Measurements from ENCODE around the gene SCFD1.

DNA sequence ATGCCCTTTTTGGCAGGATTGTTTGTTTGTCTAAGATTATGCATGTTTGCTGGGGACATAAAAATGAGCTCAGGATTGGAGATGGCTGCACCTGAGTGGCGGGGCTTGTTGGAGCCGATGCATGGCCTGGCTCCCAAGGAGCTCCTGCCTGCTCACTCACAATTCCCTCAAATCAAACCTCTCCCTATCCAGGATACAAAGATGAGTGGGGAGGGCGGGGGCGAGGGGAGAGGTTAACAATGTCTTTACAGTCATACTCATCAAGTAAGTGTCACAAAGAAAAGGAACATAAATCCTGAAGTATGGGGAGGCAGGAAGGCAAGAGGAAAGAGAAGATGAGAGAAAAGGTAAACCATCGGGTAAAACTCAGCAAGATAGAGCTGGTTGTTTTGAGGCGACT, 148.3 kb downstream of the SCFD1 start:
- no peak for TF ChIP-seq CTCF (IDR thresholded peaks at IDR 0.05 in 8 of 11, conservative IDR thresholded peaks at IDR 0.05 in 3 of 11)
- TF ChIP-seq POLR2A (IDR thresholded peaks at IDR 0.05), result no peak
- TF ChIP-seq POLR2AphosphoS5 (IDR thresholded peaks at IDR 0.05), result no peak

Data from spleen (tissue), 7 donors.